HCT116 (cell line): ENCODE data around the gene SLC17A2. TPM values are rescaled to one million over a fixed set of nuclear protein-coding genes. Genes with fewer than 3 reads are reported as not detected.

Experiments used
- ATAC-seq: fragments of 200-7000 bp; cut with Tn5 transposase; 2 replicates; pipeline ENCODE4 v1.9.1; 2020; ENCODE audit warnings: mild to moderate bottlenecking, moderate library complexity
- BruUV-seq: library from RNA; stranded (reverse); fragments of 400-500 nt; replicated peaks from 2 replicates; lab custom pipeline; 2021; lab: Mats Ljungman, UMichigan
- CTCF ChIA-PET: fragments of 300-600 bp; sonication (Branson Sonifier 250); formaldehyde crosslinking; loops from one replicate; lab custom pipeline; 2021; ENCODE audit warnings: antibody characterized with exemption; lab: Charles Lee
- POLR2A ChIA-PET: fragments of 300-600, 350-600 bp; sonication (Branson Sonifier 250); formaldehyde crosslinking; loops from one replicate; lab custom pipeline; 2021; ENCODE audit warnings: antibody characterized with exemption; lab: Charles Lee
- RAD21 ChIA-PET, 2 experiments: fragments of 300-600 bp; sonication (Branson Sonifier 250); formaldehyde crosslinking; loops; one replicate each; lab custom pipeline; 2023; ENCODE audit warnings: low total read pairs in 2 of 2; ENCODE audit not compliant: uncharacterized antibody in 2 of 2, unreplicated experiment in 2 of 2, low non-redundant PET in 1 of 2; lab: Charles Lee
- DNase-seq: peaks from one replicate; pipeline ENCODE4 v3.0.0-alpha.2; 2010; ENCODE audit warnings: low read depth, low spot score
- H2AFZ ChIP-seq: fragments of 200-600 bp; shearing (Covaris generic), sonication (generic); 2 replicates; pipeline ENCODE4 v1.6.1; 2017; ENCODE audit warnings: low read depth, mixed run types, mixed read lengths, antibody characterized with exemption, low read length; ENCODE audit not compliant: poor library complexity, severe bottlenecking
- H3K27ac ChIP-seq: 2 replicates; pipeline ENCODE4 v1.5.1; 2012; ENCODE audit warnings: low read depth, low read length
- H3K27me3 ChIP-seq: fragments of 200-600 bp; sonication (generic); 2 replicates; pipeline ENCODE4 v1.6.1; 2016; ENCODE audit warnings: mixed run types, low read length, mixed read lengths; ENCODE audit not compliant: insufficient read depth
- H3K36me3 ChIP-seq, 2 experiments: fragments of 200-500 bp in 1 of 2; fragments of 200-600 bp in 1 of 2; sonication (Bioruptor generic) in 1 of 2; sonication (generic) in 1 of 2; 2 replicates each; pipeline versions ENCODE4 v1.5.1 to v1.6.1; 2014 to 2016; ENCODE audit warnings: low read length in 2 of 2, inconsistent platforms in 1 of 2, mixed read lengths in 1 of 2, mixed run types in 1 of 2; ENCODE audit not compliant: insufficient read depth in 2 of 2, control insufficient read depth in 1 of 2
- H3K4me1 ChIP-seq, 2 experiments: fragments of 200-600 bp in 1 of 2; sonication (generic) in 1 of 2; 2 replicates each; pipeline versions ENCODE4 v1.5.1 to v1.6.1; 2012 to 2017; ENCODE audit warnings: low read length in 2 of 2, inconsistent platforms in 1 of 2, mild to moderate bottlenecking in 1 of 2, mixed read lengths in 1 of 2, mixed run types in 1 of 2, moderate library complexity in 1 of 2; ENCODE audit not compliant: insufficient read depth in 2 of 2, control insufficient read depth in 1 of 2
- H3K4me2 ChIP-seq: fragments of 200-600 bp; sonication (generic); 2 replicates; pipeline ENCODE4 v1.6.1; 2017; ENCODE audit warnings: mixed run types, low read length, mixed read lengths
- H3K4me3 ChIP-seq, 2 experiments: fragments of 200-600 bp in 1 of 2; sonication (generic) in 1 of 2; replicated peaks in 1 of 2; 2 replicates each; pipeline ENCODE4 v1.5.1; 2011 to 2016; ENCODE audit warnings: low read length in 2 of 2, control low read depth in 1 of 2, low read depth in 1 of 2, mild to moderate bottlenecking in 1 of 2, mixed read lengths in 1 of 2, mixed run types in 1 of 2
- H3K79me2 ChIP-seq: fragments of 200-600 bp; sonication (generic); 2 replicates; pipeline ENCODE4 v1.6.1; 2017; ENCODE audit warnings: mild to moderate bottlenecking, mixed run types, low read length, moderate library complexity, mixed read lengths; ENCODE audit not compliant: insufficient read depth
- H3K9ac ChIP-seq: fragments of 200-600 bp; sonication (generic); 2 replicates; pipeline ENCODE4 v1.6.1; 2016; ENCODE audit warnings: low read length, mixed read lengths
- H3K9me2 ChIP-seq: fragments of 200-600 bp; sonication (generic), shearing (Covaris generic); 2 replicates; pipeline ENCODE4 v1.6.1; 2017; ENCODE audit warnings: mixed run types, mild to moderate bottlenecking, moderate library complexity; ENCODE audit not compliant: insufficient read depth
- H3K9me3 ChIP-seq, 2 experiments: fragments of 200-500 bp in 1 of 2; fragments of 200-600 bp in 1 of 2; sonication (Bioruptor generic) in 1 of 2; sonication (generic) in 1 of 2; 2 replicates each; pipeline ENCODE4 v1.6.1; 2014 to 2017; ENCODE audit warnings: low read length in 2 of 2, mixed read lengths in 2 of 2, inconsistent platforms in 1 of 2, low read depth in 1 of 2, mild to moderate bottlenecking in 1 of 2, mixed run types in 1 of 2, moderate library complexity in 1 of 2; ENCODE audit not compliant: control insufficient read depth in 1 of 2, insufficient read depth in 1 of 2
- H4K20me1 ChIP-seq: fragments of 200-600 bp; sonication (generic), shearing (Covaris generic); 2 replicates; pipeline ENCODE4 v1.6.1; 2017; ENCODE audit warnings: mixed run types, mild to moderate bottlenecking, moderate library complexity; ENCODE audit not compliant: insufficient read depth
- CBX3 ChIP-seq: IDR thresholded peaks from 2 replicates; pipeline ENCODE4 v1.6.1; 2012; ENCODE audit warnings: low read depth
- CEBPB ChIP-seq: IDR thresholded peaks from 2 replicates; pipeline ENCODE4 v1.6.1; 2012; ENCODE audit warnings: low read depth
- EGR1 ChIP-seq: IDR thresholded peaks from 2 replicates; pipeline ENCODE4 v1.6.1; 2012; ENCODE audit warnings: low read depth
- EZH2 ChIP-seq: fragments of 200-600 bp; sonication (generic); IDR thresholded peaks from 2 replicates; pipeline ENCODE4 v1.6.1; 2017; ENCODE audit warnings: antibody characterized with exemption, mixed run types
- EZH2phosphoT487 ChIP-seq: fragments of 200-600 bp; IDR thresholded peaks from 2 replicates; pipeline ENCODE4 v1.6.1; 2018; ENCODE audit warnings: antibody characterized with exemption, borderline replicate concordance
- POLR2A ChIP-seq: IDR thresholded peaks from 2 replicates; pipeline ENCODE4 v1.7.0; 2011; ENCODE audit warnings: borderline replicate concordance; ENCODE audit not compliant: insufficient read depth, insufficient read length; ENCODE audit errors: extremely low read depth
- TCF7L2 ChIP-seq: IDR thresholded peaks from 2 replicates; pipeline ENCODE4 v1.7.0; 2011; ENCODE audit warnings: borderline replicate concordance, inconsistent platforms; ENCODE audit not compliant: insufficient read depth, insufficient read length; ENCODE audit errors: extremely low read depth
- YY1 ChIP-seq: IDR thresholded peaks from 2 replicates; pipeline ENCODE4 v1.6.1; 2011; ENCODE audit warnings: low read length, low read depth, moderate library complexity, mild to moderate bottlenecking; ENCODE audit not compliant: insufficient replicate concordance; ENCODE audit errors: extremely low read depth
- ZNF274 ChIP-seq: fragments of 200-500 bp; sonication (Bioruptor generic); IDR thresholded peaks from 2 replicates; pipeline ENCODE4 v1.6.1; 2014; ENCODE audit warnings: mild to moderate bottlenecking, low read depth, low read length, inconsistent platforms
- intact Hi-C: fragments of 100-400 bp; cut with micrococcal nuclease; formaldehyde crosslinking; loops from 2 replicates; pipeline ENCODE4 v1.10.0; 2022
- total RNA-seq: library from RNA; stranded (reverse); gene quantifications from one replicate; pipeline ENCODE4 v1.2.1, GENCODE V29; 2021; ENCODE audit not compliant: unreplicated experiment
- TF ChIP-seq, protein P1 (sequence below), 3 experiments: fragments of 200-600 bp in 1 of 3; sonication (generic) in 1 of 3; IDR thresholded peaks in 2 of 3; conservative IDR thresholded peaks in 1 of 3; 2 replicates each; pipeline ENCODE4 v1.5.1; 2012 to 2017; ENCODE audit warnings: low read depth in 2 of 3, low read length in 2 of 3, antibody characterized with exemption in 1 of 3, borderline replicate concordance in 1 of 3, control low read depth in 1 of 3, mild to moderate bottlenecking in 1 of 3, mixed read lengths in 1 of 3, mixed run types in 1 of 3, moderate library complexity in 1 of 3; ENCODE audit not compliant: insufficient read depth in 1 of 3
- TF ChIP-seq, protein P2 (sequence below): IDR thresholded peaks from 2 replicates; pipeline ENCODE4 v1.6.1; 2012; ENCODE audit warnings: low read depth
- TF ChIP-seq, protein P3 (sequence below): IDR thresholded peaks from 2 replicates; pipeline ENCODE4 v1.6.1; 2011; ENCODE audit warnings: mild to moderate bottlenecking, low read length, moderate library complexity; ENCODE audit not compliant: insufficient replicate concordance; ENCODE audit errors: extremely low read depth

SLC17A2 gene
- total RNA-seq, 1 experiment from 2014 or later, result not detected

DNA sequence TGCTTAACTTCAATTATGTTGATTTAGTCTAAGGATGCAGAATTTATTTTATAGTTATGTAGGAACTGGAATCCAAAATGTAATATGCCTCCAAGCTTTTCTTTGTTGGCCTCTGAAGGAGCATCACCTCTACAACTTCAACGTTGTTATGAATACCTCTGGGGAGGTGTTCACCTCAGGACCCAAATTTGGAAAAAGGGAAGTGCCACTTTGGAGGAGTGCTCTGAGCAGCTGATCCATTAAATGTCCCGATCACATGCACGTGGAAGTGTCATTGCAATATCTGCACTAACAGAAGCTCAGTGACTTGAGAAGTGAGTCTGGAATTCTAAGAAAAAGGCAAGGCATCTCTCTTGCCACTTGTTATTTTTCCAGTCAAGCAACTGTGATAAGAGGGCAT lies 34.2 kb downstream of the SLC17A2 start:
- no peak overlapping the region for H3K4me3 ChIP-seq
- no peak overlapping the region for H3K9ac ChIP-seq
- CTCF ChIA-PET, result no interaction called here
- TF ChIP-seq YY1 (no peak), EGR1 (no peak), EZH2 (no peak), ZNF274 (no peak), CEBPB (no peak), EZH2phosphoT487 (no peak), POLR2A (no peak), CBX3 (no peak), TCF7L2 (no peak)
- TF ChIP-seq, protein P1, sequence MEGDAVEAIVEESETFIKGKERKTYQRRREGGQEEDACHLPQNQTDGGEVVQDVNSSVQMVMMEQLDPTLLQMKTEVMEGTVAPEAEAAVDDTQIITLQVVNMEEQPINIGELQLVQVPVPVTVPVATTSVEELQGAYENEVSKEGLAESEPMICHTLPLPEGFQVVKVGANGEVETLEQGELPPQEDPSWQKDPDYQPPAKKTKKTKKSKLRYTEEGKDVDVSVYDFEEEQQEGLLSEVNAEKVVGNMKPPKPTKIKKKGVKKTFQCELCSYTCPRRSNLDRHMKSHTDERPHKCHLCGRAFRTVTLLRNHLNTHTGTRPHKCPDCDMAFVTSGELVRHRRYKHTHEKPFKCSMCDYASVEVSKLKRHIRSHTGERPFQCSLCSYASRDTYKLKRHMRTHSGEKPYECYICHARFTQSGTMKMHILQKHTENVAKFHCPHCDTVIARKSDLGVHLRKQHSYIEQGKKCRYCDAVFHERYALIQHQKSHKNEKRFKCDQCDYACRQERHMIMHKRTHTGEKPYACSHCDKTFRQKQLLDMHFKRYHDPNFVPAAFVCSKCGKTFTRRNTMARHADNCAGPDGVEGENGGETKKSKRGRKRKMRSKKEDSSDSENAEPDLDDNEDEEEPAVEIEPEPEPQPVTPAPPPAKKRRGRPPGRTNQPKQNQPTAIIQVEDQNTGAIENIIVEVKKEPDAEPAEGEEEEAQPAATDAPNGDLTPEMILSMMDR (IDR thresholded peaks at IDR 0.05 in 2 of 3, conservative IDR thresholded peaks at IDR 0.05 in 1 of 3; ENCODE audit: borderline replicate concordance in 1 of 3, insufficient read depth in 1 of 3, low read depth in 2 of 3, low read length in 2 of 3), result no peak
- TF ChIP-seq, protein P2, sequence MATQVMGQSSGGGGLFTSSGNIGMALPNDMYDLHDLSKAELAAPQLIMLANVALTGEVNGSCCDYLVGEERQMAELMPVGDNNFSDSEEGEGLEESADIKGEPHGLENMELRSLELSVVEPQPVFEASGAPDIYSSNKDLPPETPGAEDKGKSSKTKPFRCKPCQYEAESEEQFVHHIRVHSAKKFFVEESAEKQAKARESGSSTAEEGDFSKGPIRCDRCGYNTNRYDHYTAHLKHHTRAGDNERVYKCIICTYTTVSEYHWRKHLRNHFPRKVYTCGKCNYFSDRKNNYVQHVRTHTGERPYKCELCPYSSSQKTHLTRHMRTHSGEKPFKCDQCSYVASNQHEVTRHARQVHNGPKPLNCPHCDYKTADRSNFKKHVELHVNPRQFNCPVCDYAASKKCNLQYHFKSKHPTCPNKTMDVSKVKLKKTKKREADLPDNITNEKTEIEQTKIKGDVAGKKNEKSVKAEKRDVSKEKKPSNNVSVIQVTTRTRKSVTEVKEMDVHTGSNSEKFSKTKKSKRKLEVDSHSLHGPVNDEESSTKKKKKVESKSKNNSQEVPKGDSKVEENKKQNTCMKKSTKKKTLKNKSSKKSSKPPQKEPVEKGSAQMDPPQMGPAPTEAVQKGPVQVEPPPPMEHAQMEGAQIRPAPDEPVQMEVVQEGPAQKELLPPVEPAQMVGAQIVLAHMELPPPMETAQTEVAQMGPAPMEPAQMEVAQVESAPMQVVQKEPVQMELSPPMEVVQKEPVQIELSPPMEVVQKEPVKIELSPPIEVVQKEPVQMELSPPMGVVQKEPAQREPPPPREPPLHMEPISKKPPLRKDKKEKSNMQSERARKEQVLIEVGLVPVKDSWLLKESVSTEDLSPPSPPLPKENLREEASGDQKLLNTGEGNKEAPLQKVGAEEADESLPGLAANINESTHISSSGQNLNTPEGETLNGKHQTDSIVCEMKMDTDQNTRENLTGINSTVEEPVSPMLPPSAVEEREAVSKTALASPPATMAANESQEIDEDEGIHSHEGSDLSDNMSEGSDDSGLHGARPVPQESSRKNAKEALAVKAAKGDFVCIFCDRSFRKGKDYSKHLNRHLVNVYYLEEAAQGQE, result no peak
- TF ChIP-seq, protein P3, sequence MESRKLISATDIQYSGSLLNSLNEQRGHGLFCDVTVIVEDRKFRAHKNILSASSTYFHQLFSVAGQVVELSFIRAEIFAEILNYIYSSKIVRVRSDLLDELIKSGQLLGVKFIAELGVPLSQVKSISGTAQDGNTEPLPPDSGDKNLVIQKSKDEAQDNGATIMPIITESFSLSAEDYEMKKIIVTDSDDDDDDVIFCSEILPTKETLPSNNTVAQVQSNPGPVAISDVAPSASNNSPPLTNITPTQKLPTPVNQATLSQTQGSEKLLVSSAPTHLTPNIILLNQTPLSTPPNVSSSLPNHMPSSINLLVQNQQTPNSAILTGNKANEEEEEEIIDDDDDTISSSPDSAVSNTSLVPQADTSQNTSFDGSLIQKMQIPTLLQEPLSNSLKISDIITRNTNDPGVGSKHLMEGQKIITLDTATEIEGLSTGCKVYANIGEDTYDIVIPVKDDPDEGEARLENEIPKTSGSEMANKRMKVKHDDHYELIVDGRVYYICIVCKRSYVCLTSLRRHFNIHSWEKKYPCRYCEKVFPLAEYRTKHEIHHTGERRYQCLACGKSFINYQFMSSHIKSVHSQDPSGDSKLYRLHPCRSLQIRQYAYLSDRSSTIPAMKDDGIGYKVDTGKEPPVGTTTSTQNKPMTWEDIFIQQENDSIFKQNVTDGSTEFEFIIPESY, result no peak
- no peaks in the 10 kb centered on the region for H3K27me3 ChIP-seq
- DNase-seq, result no peak
- no TSS peak for BruUV-seq
- ATAC-seq, result no peak
- POLR2A ChIA-PET, result no interaction called here
- H3K36me3 ChIP-seq, result no peaks in the 10 kb centered on the region
- H3K79me2 ChIP-seq, result no peaks in the 10 kb centered on the region
- H3K4me1 ChIP-seq, result no peaks in the 10 kb centered on the region
- no peak overlapping the region for H2AFZ ChIP-seq
- intact Hi-C loops, result no loop called here
- no peaks in the 10 kb centered on the region for H3K9me3 ChIP-seq
- H3K27ac ChIP-seq, result no peak overlapping the region
- no peaks in the 10 kb centered on the region for H4K20me1 ChIP-seq
- no peak overlapping the region for H3K4me2 ChIP-seq
- RAD21 ChIA-PET, result no interaction called here
- no peaks in the 10 kb centered on the region for H3K9me2 ChIP-seq
